Ishikawa (cell line): ENCODE measurements around the gene PIM3.

Source experiments
- CEBPB ChIP-seq: IDR thresholded peaks from 2 replicates; pipeline ENCODE4 v1.6.1; 2012
- CREB1 ChIP-seq: IDR thresholded peaks from 2 replicates; pipeline ENCODE4 v1.6.1; 2012; ENCODE audit warnings: low read depth
- EGR1 ChIP-seq: IDR thresholded peaks from 2 replicates; pipeline ENCODE4 v1.6.1; 2012
- EP300 ChIP-seq: IDR thresholded peaks from 2 replicates; pipeline ENCODE4 v1.6.1; 2012; ENCODE audit warnings: borderline replicate concordance
- FOXM1 ChIP-seq: IDR thresholded peaks from 2 replicates; pipeline ENCODE4 v1.6.1; 2012; ENCODE audit warnings: low read depth, borderline replicate concordance
- MAX ChIP-seq: IDR thresholded peaks from 2 replicates; pipeline ENCODE4 v1.6.1; 2012
- NFIC ChIP-seq: IDR thresholded peaks from 2 replicates; pipeline ENCODE4 v1.6.1; 2012
- RAD21 ChIP-seq: IDR thresholded peaks from 2 replicates; pipeline ENCODE4 v1.6.1; 2012; ENCODE audit warnings: low read depth
- TAF1 ChIP-seq: IDR thresholded peaks from 2 replicates; pipeline ENCODE4 v1.6.1; 2012; ENCODE audit warnings: low read depth, mild to moderate bottlenecking
- TCF12 ChIP-seq: IDR thresholded peaks from 2 replicates; pipeline ENCODE4 v1.6.1; 2012; ENCODE audit warnings: low read depth
- TEAD4 ChIP-seq: IDR thresholded peaks from 2 replicates; pipeline ENCODE4 v1.6.1; 2012
- YY1 ChIP-seq: IDR thresholded peaks from 2 replicates; pipeline ENCODE4 v1.6.1; 2012; ENCODE audit warnings: low read depth
- ZBTB7A ChIP-seq: IDR thresholded peaks from 2 replicates; pipeline ENCODE4 v1.6.1; 2012; ENCODE audit warnings: low read depth
- TF ChIP-seq, protein P1 (sequence below): IDR thresholded peaks from 2 replicates; pipeline ENCODE4 v1.6.1; 2012
- TF ChIP-seq, protein P2 (sequence below): IDR thresholded peaks from 2 replicates; pipeline ENCODE4 v1.6.1; 2012; ENCODE audit warnings: low read depth, mild to moderate bottlenecking

PIM3 gene

GRCh38 chr22:49966041-49966773 is 5.6 kb downstream of the PIM3 start:
- no peak for TF ChIP-seq EP300
- TF ChIP-seq TAF1: no peak
- no peak for TF ChIP-seq TEAD4
- TF ChIP-seq TCF12: no peak
- TF ChIP-seq MAX: no peak
- TF ChIP-seq YY1: no peak
- TF ChIP-seq, protein P1, sequence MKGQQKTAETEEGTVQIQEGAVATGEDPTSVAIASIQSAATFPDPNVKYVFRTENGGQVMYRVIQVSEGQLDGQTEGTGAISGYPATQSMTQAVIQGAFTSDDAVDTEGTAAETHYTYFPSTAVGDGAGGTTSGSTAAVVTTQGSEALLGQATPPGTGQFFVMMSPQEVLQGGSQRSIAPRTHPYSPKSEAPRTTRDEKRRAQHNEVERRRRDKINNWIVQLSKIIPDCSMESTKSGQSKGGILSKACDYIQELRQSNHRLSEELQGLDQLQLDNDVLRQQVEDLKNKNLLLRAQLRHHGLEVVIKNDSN: no peak

DNA sequence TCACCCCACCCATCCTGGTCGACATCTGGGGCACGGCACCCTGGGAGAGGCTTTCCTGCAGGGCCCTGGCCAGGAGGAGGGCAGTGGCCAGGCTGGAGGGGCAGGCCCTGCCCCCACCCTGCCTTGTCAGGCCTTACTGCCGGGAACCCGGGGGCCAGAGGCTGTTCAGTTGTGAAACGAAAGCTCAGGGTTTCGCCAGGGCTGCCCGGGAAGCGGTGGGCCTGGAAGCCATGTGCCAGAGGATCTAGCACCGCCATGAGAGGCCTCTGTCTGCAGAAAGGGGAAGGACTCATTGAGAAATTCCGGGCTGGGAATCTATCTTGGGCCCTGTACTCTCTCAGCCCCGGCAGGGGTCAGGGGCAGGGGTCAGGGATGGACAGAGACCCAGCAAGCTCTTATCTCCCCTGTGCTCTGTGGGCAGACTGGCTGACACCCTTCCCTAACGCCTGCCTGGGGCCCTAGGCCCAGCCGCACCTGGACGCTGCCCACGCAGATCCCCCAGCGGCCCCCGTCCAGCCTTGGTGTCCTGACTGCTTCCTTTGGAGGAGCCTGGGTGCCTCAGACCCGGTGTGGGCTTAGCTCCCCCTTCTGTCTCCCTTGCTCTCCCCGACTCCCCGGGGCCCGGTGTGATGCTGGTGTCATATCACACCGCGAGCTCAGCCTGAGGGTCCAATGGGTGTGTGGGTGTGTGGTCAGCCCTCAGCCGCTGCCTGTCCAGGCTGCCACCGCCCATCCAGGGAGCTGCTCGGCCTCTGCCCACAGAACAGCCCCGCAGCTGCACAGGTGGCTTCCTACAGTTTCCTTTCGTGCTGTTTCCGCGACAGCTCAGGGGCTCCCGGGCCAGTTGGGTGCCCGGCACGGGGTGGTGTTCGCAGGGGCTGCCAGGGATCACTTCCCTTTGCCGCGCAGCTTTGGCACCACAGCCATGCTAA is 6.5 kb downstream of the PIM3 start:
- TF ChIP-seq CEBPB: no peak
- TF ChIP-seq TEAD4: no peak
- TF ChIP-seq EP300: no peak
- no peak for TF ChIP-seq MAX
- TF ChIP-seq, protein P2, sequence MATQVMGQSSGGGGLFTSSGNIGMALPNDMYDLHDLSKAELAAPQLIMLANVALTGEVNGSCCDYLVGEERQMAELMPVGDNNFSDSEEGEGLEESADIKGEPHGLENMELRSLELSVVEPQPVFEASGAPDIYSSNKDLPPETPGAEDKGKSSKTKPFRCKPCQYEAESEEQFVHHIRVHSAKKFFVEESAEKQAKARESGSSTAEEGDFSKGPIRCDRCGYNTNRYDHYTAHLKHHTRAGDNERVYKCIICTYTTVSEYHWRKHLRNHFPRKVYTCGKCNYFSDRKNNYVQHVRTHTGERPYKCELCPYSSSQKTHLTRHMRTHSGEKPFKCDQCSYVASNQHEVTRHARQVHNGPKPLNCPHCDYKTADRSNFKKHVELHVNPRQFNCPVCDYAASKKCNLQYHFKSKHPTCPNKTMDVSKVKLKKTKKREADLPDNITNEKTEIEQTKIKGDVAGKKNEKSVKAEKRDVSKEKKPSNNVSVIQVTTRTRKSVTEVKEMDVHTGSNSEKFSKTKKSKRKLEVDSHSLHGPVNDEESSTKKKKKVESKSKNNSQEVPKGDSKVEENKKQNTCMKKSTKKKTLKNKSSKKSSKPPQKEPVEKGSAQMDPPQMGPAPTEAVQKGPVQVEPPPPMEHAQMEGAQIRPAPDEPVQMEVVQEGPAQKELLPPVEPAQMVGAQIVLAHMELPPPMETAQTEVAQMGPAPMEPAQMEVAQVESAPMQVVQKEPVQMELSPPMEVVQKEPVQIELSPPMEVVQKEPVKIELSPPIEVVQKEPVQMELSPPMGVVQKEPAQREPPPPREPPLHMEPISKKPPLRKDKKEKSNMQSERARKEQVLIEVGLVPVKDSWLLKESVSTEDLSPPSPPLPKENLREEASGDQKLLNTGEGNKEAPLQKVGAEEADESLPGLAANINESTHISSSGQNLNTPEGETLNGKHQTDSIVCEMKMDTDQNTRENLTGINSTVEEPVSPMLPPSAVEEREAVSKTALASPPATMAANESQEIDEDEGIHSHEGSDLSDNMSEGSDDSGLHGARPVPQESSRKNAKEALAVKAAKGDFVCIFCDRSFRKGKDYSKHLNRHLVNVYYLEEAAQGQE: no peak
- TF ChIP-seq EGR1: no peak
- TF ChIP-seq YY1: no peak
- no peak for TF ChIP-seq TCF12
- no peak for TF ChIP-seq FOXM1
- no peak for TF ChIP-seq RAD21
- no peak for TF ChIP-seq TAF1

- TF ChIP-seq TAF1: no peak
- TF ChIP-seq, protein P1: peak; percentile 25; the same call in 1 of the 2 replicates
- TF ChIP-seq NFIC: no peak
- TF ChIP-seq CREB1: no peak
- no peak for TF ChIP-seq MAX
- no peak for TF ChIP-seq CEBPB
- TF ChIP-seq TCF12: no peak
These were observed 7.2 kb downstream of the PIM3 start for GRCh38 chr22:49967706-49968208.

DNA sequence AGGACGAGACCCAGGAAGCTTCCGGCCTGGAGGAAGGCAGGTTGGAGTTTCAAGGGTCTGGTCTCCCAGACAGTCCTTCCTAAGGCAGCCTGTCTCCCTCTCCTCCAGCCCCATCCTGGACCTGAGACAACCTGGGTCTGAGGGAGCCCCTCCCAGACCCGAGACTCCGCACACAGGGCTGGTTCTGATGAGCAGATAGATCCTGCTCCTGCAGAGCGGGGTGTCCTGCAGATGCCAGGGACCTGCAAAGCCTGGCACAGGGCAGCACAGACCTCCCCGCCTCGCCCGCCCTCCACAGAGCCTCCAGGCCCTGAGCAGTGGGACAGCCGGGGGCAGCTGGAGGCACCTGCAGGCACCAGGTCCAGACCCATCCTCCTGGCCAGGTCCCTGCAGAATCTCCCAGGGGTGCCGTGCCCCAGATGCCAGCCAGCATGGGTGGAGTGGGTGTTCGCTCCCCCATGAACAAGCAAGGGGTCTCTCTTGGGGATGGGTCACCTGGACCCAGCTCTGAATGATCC is 7.8 kb downstream of the PIM3 start:
- TF ChIP-seq CREB1: no peak
- TF ChIP-seq, protein P2: no peak
- TF ChIP-seq TAF1: no peak
- TF ChIP-seq FOXM1: no peak
- no peak for TF ChIP-seq ZBTB7A
- no peak for TF ChIP-seq CEBPB
- no peak for TF ChIP-seq EGR1
- no peak for TF ChIP-seq RAD21

DNA sequence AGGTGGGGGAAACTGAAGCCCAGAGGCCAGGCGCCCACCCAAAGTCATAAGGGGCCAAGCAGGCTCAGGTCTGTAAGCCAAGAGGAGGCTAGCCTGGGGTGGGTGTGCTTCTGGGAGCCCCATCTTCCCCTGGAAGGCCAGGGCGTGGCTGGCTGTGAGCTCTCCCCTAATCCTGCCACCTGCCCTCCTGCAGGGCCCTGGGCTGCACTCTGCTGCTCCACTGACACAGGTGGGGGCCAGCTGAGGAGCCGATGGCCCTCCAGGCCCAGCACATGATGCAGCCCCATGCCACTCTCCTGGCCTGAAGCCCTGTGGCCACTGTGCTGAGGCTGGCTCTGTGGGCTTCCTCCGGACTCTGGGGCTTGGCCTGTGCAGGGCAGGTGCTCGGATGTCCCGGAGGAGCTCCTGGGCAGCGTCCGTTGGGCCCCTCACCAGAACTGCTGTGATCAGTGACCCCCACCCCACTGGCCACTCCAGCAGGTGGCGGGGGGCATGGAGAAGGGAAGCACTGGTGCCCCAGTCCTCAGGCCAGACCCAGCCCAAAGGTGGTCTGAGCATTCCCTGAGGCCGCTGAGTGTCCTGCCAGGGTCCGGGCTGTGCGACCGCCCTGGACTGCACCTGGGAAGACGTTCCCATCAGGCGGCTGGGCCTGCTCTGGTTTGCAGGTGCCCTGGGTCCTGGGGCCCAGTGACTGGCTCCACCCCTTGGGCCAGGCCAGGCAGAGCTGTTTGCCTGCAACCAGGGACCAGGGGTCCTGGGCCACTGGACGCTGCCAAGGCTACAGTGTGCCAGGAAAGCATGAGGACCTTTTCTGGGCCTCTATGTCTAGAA is 8.5 kb downstream of the PIM3 start:
- TF ChIP-seq RAD21: no peak
- no peak for TF ChIP-seq EP300
- TF ChIP-seq TEAD4: no peak
- TF ChIP-seq CREB1: no peak
- TF ChIP-seq MAX: no peak
- TF ChIP-seq, protein P1: no peak
- TF ChIP-seq NFIC: no peak
- TF ChIP-seq YY1: no peak
- no peak for TF ChIP-seq EGR1
- TF ChIP-seq TCF12: no peak
- TF ChIP-seq ZBTB7A: no peak
